Adipose tissue (tissue), 3 donors: ENCODE data around the gene CLIP3. TPM values are rescaled to one million over a fixed set of nuclear protein-coding genes. Genes with fewer than 3 reads are reported as not detected.
"Not testable (repeated sequence)": the region's sequence is repeated elsewhere in the genome, so short reads cannot be mapped to it uniquely, and the experiment has no call there.

Experiments
- H3K27ac ChIP-seq: one replicate; pipeline ENCODE4 v1.5.1; 2013; ENCODE audit warnings: low read depth, low read length
- WGBS, 3 donors: extraction: QIAGEN DNeasy Blood & Tissue Kit; methylation state at CpG; one replicate each; pipeline ENCODE4 v1.1.7; 2013; 5-methylcytosine and 5-hydroxymethylcytosine counted together
- polyA plus RNA-seq, 3 donors: library from polyadenylated mRNA; stranded (reverse); fragments of 200-250 nt; gene quantifications; one replicate each; pipeline ENCODE4 v1.2.3, GENCODE V29; 2013
- donor health status: healthy with polysubstance abuse.
- donor health status: Bipolar disorder and iron deficiency.
- donor health status: healthy.

CLIP3 gene
- polyA plus RNA-seq, 3 donors, result 1.2 to 8.8 (median 2.6) TPM

- 86 to 92% (median 90%) methylated on average over 3 of the region's 3 CpGs for WGBS, 3 donors
- no peak overlapping the region for H3K27ac ChIP-seq
These were observed 43.8 kb downstream of the CLIP3 start for GRCh38 chr19:35988824-35989223.

- no peak overlapping the region for H3K27ac ChIP-seq
- WGBS, 3 donors, result 30 to 35% (median 32%) methylated on average over 8 of the region's 8 CpGs
These were observed 45.1 kb downstream of the CLIP3 start for GRCh38 chr19:35987571-35987896.

- no peak overlapping the region for H3K27ac ChIP-seq
- 8 to 10% (median 9%) methylated on average over 45 to 54 of the region's 54 CpGs for WGBS, 3 donors
These were observed 45.8 kb downstream of the CLIP3 start for GRCh38 chr19:35986664-35987570.

GRCh38 chr19:35986111-35986510 is 46.6 kb downstream of the CLIP3 start:
- H3K27ac ChIP-seq, result no peak overlapping the region
- 83 to 95% (median 87%) methylated on average over 5 of the region's 5 CpGs for WGBS, 3 donors

- WGBS, 3 donors, result 69 to 81% (median 78%) methylated on average over 7 to 8 of the region's 8 CpGs
- H3K27ac ChIP-seq, result no peak overlapping the region
These were observed 49.5 kb downstream of the CLIP3 start for GRCh38 chr19:35983177-35983576.

- not testable (repeated sequence) for H3K27ac ChIP-seq
- WGBS, 3 donors, result 79 to 87% (median 80%) methylated on average over 4 of the region's 4 CpGs
These were observed 51.7 kb downstream of the CLIP3 start for GRCh38 chr19:35980997-35981396.

GRCh38 chr19:35978832-35979365 is 53.8 kb downstream of the CLIP3 start:
- H3K27ac ChIP-seq, result no peak overlapping the region
- WGBS, 3 donors, result 39 to 68% (median 62%) methylated on average over 20 of the region's 20 CpGs

- H3K27ac ChIP-seq, result no peak overlapping the region
- WGBS, 3 donors, result 37 to 41% (median 38%) methylated on average over 5 of the region's 5 CpGs
These were observed 54.4 kb downstream of the CLIP3 start for GRCh38 chr19:35978271-35978670.

GRCh38 chr19:35977446-35978222 is 55.0 kb downstream of the CLIP3 start:
- WGBS, 3 donors, result 49 to 54% (median 54%) methylated on average over 14 of the region's 14 CpGs
- H3K27ac ChIP-seq, result no peak overlapping the region

- WGBS, 3 donors, result 26 to 39% (median 34%) methylated on average over 5 of the region's 5 CpGs
These were observed 57.0 kb downstream of the CLIP3 start for GRCh38 chr19:35975608-35976214.

GRCh38 chr19:35973487-35973886 is 59.2 kb downstream of the CLIP3 start:
- 38 to 40% (median 39%) methylated on average over 8 of the region's 8 CpGs for WGBS, 3 donors

More at GRCh38 chr19:35975608-35976214, 57.0 kb downstream of the CLIP3 start:
- no peak overlapping the region for H3K27ac ChIP-seq

GRCh38 chr19:35966771-35967170 is 65.9 kb downstream of the CLIP3 start:
- 80 to 85% (median 84%) methylated on average over 3 of the region's 3 CpGs for WGBS, 3 donors
- no peak overlapping the region for H3K27ac ChIP-seq

More at GRCh38 chr19:35973487-35973886, 59.2 kb downstream of the CLIP3 start:
- H3K27ac ChIP-seq, result no peak overlapping the region

Other genes with a start within 250 kb of the CLIP3 start
- gene PRODH2, start 220.0 kb downstream of the CLIP3 start, polyA plus RNA-seq, result 1 to 10 TPM in 1 of 3 donors, not detected in 2; 2.2 TPM
- 10 to 100 TPM in 1 of 3 donors, under 1 TPM in 1, not detected in 1; 0.42 to 13.6 TPM for gene NPHS1, start 180.4 kb downstream of the CLIP3 start, polyA plus RNA-seq
- 10 to 100 TPM in 1 of 3 donors, under 1 TPM in 1, not detected in 1; 0.22 to 48.3 TPM for gene KIRREL2, start 176.0 kb downstream of the CLIP3 start, polyA plus RNA-seq
- 10 to 100 TPM in 1 of 3 donors, 1 to 10 TPM in 2; 3.0 to 33.6 (median 6.4) TPM for gene APLP1, start 164.3 kb downstream of the CLIP3 start, polyA plus RNA-seq
- 10 to 100 TPM in 2 of 3 donors, 1 to 10 TPM in 1; 3.7 to 13.0 (median 10.5) TPM for gene NFKBID, start 132.3 kb downstream of the CLIP3 start, polyA plus RNA-seq
- gene HCST, start 130.3 kb downstream of the CLIP3 start, polyA plus RNA-seq, result 10 to 100 TPM in 1 of 3 donors, 1 to 10 TPM in 2; 4.1 to 21.1 (median 6.6) TPM
- 100 to 1,000 TPM in 2 of 3 donors, 10 to 100 TPM in 1; 23.7 to 207 (median 194) TPM for gene TYROBP, start 124.6 kb downstream of the CLIP3 start, polyA plus RNA-seq
- gene LRFN3, start 96.5 kb downstream of the CLIP3 start, polyA plus RNA-seq, result 1 to 10 TPM; 5.8 to 6.7 (median 6.0) TPM
- 10 to 100 TPM; 14.9 to 26.9 (median 18.6) TPM for gene SDHAF1, start 37.7 kb downstream of the CLIP3 start, polyA plus RNA-seq
- 1 to 10 TPM in 1 of 3 donors, under 1 TPM in 2; 0.22 to 4.0 (median 0.62) TPM for gene SYNE4, start 24.1 kb downstream of the CLIP3 start, polyA plus RNA-seq
- gene ALKBH6, start 18.7 kb downstream of the CLIP3 start, polyA plus RNA-seq, result 10 to 100 TPM in 1 of 3 donors, 1 to 10 TPM in 2; 7.9 to 17.1 (median 9.8) TPM
- gene THAP8, start 21.4 kb upstream of the CLIP3 start, polyA plus RNA-seq, result 1 to 10 TPM; 3.5 to 7.1 (median 5.2) TPM
- under 1 TPM; 0.20 to 0.79 (median 0.25) TPM for gene WDR62, start 22.0 kb upstream of the CLIP3 start, polyA plus RNA-seq
- not detected for gene OVOL3, start 78.3 kb upstream of the CLIP3 start, polyA plus RNA-seq
- 100 to 1,000 TPM in 1 of 3 donors, 10 to 100 TPM in 2; 48.8 to 103 (median 51.8) TPM for gene POLR2I, start 82.0 kb upstream of the CLIP3 start, polyA plus RNA-seq
- 100 to 1,000 TPM in 2 of 3 donors, 10 to 100 TPM in 1; 63.0 to 153 (median 149) TPM for gene TBCB, start 82.6 kb upstream of the CLIP3 start, polyA plus RNA-seq
- 100 to 1,000 TPM; 236 to 719 (median 679) TPM for gene CAPNS1, start 107.2 kb upstream of the CLIP3 start, polyA plus RNA-seq
- 100 to 1,000 TPM in 2 of 3 donors, 10 to 100 TPM in 1; 25.9 to 132 (median 119) TPM for gene COX7A1, start 119.6 kb upstream of the CLIP3 start, polyA plus RNA-seq
- gene ZNF565, start 181.8 kb upstream of the CLIP3 start, polyA plus RNA-seq, result 1 to 10 TPM; 2.5 TPM
- gene ZNF146, start 182.2 kb upstream of the CLIP3 start, polyA plus RNA-seq, result 10 to 100 TPM; 15.8 to 29.7 (median 28.5) TPM